Measurements from ENCODE around the gene KRT13. TPM values are rescaled to one million over a fixed set of nuclear protein-coding genes. Genes with fewer than 3 reads are reported as not detected.
A peak's percentile ranks its signal among the peaks of the same experiment; 100 is the strongest.
"Not testable (repeated sequence)": the region's sequence is repeated elsewhere in the genome, so short reads cannot be mapped to it uniquely, and the experiment has no call there.

Gene KRT13
- total RNA-seq, 4 donors from 2014 or later, result 1.5 to 6.4 (median 3.0) TPM

DNA sequence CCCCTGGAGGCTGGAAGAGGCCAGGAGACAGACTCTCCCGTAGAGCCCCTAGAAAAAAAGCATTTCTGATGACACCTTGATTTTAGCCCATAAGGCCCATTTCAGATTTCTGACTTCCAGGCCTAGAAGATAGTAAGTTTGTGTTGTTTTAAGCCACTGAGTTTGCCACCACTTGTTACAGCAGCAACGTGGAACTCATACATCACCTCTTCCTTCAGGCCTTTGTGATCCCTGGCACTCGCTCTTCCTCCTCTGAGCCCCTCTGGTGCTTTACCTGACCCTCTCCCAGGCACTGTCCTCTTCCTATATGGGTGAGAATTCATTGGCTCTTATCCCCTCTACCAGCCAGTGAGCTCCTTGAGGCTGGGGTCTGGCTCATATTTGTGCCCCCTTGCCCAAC lies 41.4 kb upstream of the KRT13 start:
- Histone ChIP-seq H3K27ac (peak overlapping the region; percentile 85 to 89), H3K36me3 (no peaks in the 10 kb centered on the region), H3K4me3 (no peak overlapping the region), H3K4me1 (peaks cover 0 to 9% of the 10 kb centered on the region in 2 donors), H3K27me3 (no peaks in the 10 kb centered on the region), H3K9me3 (no peaks in the 10 kb centered on the region)
- TF ChIP-seq POLR2A (IDR thresholded peaks at IDR 0.05), result no peak
- TF ChIP-seq, protein P1, sequence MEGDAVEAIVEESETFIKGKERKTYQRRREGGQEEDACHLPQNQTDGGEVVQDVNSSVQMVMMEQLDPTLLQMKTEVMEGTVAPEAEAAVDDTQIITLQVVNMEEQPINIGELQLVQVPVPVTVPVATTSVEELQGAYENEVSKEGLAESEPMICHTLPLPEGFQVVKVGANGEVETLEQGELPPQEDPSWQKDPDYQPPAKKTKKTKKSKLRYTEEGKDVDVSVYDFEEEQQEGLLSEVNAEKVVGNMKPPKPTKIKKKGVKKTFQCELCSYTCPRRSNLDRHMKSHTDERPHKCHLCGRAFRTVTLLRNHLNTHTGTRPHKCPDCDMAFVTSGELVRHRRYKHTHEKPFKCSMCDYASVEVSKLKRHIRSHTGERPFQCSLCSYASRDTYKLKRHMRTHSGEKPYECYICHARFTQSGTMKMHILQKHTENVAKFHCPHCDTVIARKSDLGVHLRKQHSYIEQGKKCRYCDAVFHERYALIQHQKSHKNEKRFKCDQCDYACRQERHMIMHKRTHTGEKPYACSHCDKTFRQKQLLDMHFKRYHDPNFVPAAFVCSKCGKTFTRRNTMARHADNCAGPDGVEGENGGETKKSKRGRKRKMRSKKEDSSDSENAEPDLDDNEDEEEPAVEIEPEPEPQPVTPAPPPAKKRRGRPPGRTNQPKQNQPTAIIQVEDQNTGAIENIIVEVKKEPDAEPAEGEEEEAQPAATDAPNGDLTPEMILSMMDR (IDR thresholded peaks at IDR 0.05), result no peak
- no peak for DNase-seq
- intact Hi-C loops (cut with DNase I; ENCODE audit: low total_unique reads), result no loop called here

DNA sequence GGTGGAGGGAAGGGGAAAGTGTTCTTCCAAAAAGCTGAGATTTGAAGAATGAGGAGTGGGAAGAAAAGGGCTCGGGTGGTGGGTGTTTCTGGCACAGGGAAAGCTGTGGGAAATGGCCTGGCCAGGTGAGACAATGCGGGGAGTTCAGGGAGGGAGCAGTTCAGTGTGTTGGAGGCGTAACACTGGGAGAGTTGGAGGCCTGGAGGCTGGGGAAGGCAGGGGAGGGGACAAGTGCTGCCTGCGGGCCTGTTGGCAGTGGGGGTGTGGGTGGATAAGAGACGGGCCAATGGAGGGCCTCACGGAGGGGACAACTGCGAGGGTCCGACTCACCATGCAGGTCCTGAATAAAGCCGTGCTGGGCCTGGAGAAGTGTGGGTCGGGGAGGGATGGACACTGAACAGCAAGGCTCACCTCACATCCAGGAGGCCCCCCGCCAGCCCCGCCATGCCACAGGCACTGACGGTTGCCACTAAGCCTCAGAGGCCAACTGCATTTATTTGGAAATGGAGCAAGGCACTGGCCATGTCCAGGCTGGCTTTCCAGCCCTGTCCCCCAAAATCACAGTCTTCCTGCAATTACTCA lies 40.5 kb upstream of the KRT13 start:
- no peak for DNase-seq
- Histone ChIP-seq H3K27me3 (no peaks in the 10 kb centered on the region), H3K9me3 (no peaks in the 10 kb centered on the region), H3K4me3 (no peak overlapping the region), H3K27ac (no peak overlapping the region), H3K4me1 (peaks cover 0 to 9% of the 10 kb centered on the region in 2 donors), H3K36me3 (no peaks in the 10 kb centered on the region)
- intact Hi-C loops (cut with DNase I; ENCODE audit: low total_unique reads), result no loop called here
- TF ChIP-seq POLR2A (IDR thresholded peaks at IDR 0.05), result no peak
- TF ChIP-seq, protein P1 (IDR thresholded peaks at IDR 0.05), result no peak

DNA sequence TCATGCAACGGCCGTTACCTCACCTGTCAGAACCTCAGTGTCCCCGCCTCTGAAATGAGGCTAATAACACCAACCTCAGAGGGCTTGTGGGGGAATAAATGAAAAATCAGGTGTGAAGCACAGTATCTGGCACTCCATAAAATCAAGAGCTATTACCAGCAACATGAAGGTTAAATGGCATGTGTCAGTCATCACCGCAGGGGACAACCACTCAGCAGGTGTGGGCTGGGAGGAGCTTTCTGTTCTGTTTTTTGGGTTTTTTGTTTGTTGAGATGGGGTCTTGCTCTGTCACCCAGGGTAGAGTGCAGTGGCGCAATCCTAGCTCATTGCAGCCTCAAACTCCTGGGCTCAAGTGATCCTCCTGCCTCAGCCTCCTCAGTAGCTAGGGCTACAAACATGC lies 39.5 kb upstream of the KRT13 start:
- intact Hi-C loops (cut with DNase I; ENCODE audit: low total_unique reads), result no loop called here
- Histone ChIP-seq H3K27ac (no peak overlapping the region), H3K36me3 (no peaks in the 10 kb centered on the region), H3K4me1 (peaks cover 0 to 9% of the 10 kb centered on the region in 2 donors), H3K4me3 (no peak overlapping the region), H3K27me3 (no peaks in the 10 kb centered on the region), H3K9me3 (no peaks in the 10 kb centered on the region)
- DNase-seq, result no peak
- no peak for TF ChIP-seq POLR2A (IDR thresholded peaks at IDR 0.05)
- TF ChIP-seq, protein P1 (IDR thresholded peaks at IDR 0.05), result no peak

DNA sequence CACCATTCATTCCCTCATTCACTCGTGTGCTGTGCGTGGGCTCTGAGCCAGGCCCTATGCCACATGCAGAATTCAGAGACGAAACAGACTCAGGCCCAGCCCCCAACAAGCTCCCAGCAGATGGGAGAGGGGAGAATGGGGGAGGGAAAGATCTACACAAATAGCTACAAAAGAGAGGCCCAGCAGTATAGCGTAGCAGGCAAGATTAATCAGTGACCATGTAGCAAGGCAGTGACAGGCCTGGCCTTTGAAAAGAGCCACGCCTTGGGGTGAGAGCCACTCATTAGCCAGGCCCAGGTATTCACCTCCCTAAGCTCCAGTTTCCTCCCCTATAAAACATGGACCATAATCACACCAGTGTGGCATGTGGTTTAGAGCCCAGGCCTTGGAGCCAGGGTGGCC lies 39.1 kb upstream of the KRT13 start:
- no peak for DNase-seq
- Histone ChIP-seq H3K36me3 (no peaks in the 10 kb centered on the region), H3K9me3 (no peaks in the 10 kb centered on the region), H3K27ac (no peak overlapping the region), H3K4me1 (peaks cover 0 to 9% of the 10 kb centered on the region in 2 donors), H3K27me3 (no peaks in the 10 kb centered on the region), H3K4me3 (no peak overlapping the region)
- intact Hi-C loops (cut with DNase I; ENCODE audit: low total_unique reads), result no loop called here
- TF ChIP-seq POLR2A (IDR thresholded peaks at IDR 0.05), result no peak
- TF ChIP-seq, protein P1 (IDR thresholded peaks at IDR 0.05), result no peak

DNA sequence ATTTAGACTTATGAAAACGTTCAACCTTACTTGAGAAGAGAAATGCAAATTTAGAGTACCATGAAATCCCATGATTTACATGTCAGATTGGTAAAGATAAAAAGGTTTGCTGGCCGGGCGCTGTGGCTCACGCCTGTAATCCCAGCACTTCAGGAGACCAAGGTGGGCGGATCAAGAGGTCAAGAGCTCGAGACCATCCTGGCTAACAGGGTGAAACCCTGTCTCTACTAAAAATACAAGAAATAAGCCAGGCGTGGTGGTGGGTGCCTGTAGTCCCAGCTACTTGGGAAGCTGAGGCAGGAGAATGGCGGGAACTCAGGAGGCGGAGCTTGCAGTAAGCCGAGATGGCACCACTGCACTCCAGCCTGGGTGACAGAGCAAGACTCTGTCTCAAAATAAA lies 37.4 kb upstream of the KRT13 start:
- H3K4me1 ChIP-seq; H3K27ac ChIP-seq; H3K9me3 ChIP-seq; DNase-seq; H3K4me3 ChIP-seq; H3K27me3 ChIP-seq; H3K36me3 ChIP-seq; intact Hi-C loops (cut with DNase I; ENCODE audit: low total_unique reads): not testable (repeated sequence)

DNA sequence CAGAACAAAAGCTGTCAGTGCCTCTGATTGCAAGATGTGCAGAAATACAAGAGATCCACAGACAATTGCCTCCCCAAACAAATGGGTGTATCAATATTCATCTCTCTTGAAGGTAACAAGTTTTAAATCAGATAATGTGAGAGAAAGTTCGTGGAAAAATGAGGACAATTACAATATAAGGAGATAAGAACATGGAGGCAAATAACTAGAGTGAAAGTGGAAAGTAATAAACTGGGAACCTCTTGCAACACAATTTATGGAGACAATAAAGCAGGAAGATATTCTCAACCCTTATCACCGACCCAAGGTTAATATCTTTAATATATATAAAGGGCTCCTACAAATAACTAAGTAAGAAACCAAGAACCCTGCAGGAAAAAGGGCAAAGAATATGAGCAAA lies 36.9 kb upstream of the KRT13 start:
- no peak for DNase-seq
- H3K27me3 ChIP-seq, result no peaks in the 10 kb centered on the region
- no peaks in the 10 kb centered on the region for H3K36me3 ChIP-seq
- TF ChIP-seq, protein P1 (IDR thresholded peaks at IDR 0.05), result no peak
- no peak for TF ChIP-seq POLR2A (IDR thresholded peaks at IDR 0.05)
- no peak overlapping the region for H3K27ac ChIP-seq
- intact Hi-C loops (cut with DNase I; ENCODE audit: low total_unique reads), result no loop called here
- no peaks in the 10 kb centered on the region for H3K4me1 ChIP-seq
- H3K4me3 ChIP-seq, result no peak overlapping the region
- no peaks in the 10 kb centered on the region for H3K9me3 ChIP-seq

All from uterus (tissue), 4 donors.